Testis (tissue), 2 donors: Measurements from ENCODE around the gene SEC61A2.

Experiments used
- CTCF ChIP-seq, 3 experiments: fragments of 450-650 bp in 2 of 3; fragments of 200-600 bp in 1 of 3; sonication (generic) in 1 of 3; IDR thresholded peaks; one replicate each; pipeline ENCODE4 v1.5.1; 2016 to 2019; ENCODE audit warnings: antibody characterized with exemption in 3 of 3, mild to moderate bottlenecking in 2 of 3, moderate library complexity in 1 of 3
- POLR2A ChIP-seq: fragments of 450-650 bp; IDR thresholded peaks from one replicate; pipeline ENCODE4 v1.6.1; 2017; ENCODE audit warnings: antibody characterized with exemption, mild to moderate bottlenecking, moderate library complexity

- TF ChIP-seq POLR2A = no peak
- no peak for TF ChIP-seq CTCF (IDR thresholded peaks at IDR 0.05)
Measured at GRCh38 chr10:12207114-12207513, 77.6 kb downstream of the SEC61A2 start.
